Measurements from ENCODE around the gene AGTPBP1. TPM values are rescaled to one million over a fixed set of nuclear protein-coding genes. Genes with fewer than 3 reads are reported as not detected.

AGTPBP1 gene
- total and polyA plus RNA-seq, 8 donors = 2.9 to 46.1 (median 13.2) TPM

DNA sequence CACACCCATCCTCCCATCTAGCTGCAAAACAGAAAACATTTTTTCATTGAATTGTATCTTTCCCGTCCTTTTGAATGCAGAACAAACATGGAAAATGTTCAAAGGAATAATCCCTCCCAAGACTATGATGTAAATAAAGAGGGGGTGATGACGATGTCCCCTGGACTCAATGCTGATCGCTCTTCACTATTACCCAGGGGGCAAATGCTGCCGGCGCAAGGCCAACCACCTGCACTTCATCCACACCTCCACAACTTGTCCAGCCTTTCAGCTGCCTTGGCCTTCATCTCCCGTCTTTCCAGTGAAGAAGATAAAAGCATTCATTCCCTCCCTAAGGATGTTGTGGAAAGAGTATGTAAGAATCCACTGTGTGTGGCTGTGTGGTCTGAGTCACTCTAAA, 240.3 kb downstream of the AGTPBP1 start:
- Histone ChIP-seq H3K36me3 (no peaks in the 10 kb centered on the region), H3K27ac (no peak overlapping the region), H3K27me3 (no peaks in the 10 kb centered on the region), H3K4me3 (no peak overlapping the region), H3K9me3 (peaks cover 0 to 16% (median 12%) of the 10 kb centered on the region in 4 donors), H3K4me1 (no peaks in the 10 kb centered on the region)
- no peak for TF ChIP-seq EP300 (IDR thresholded peaks at IDR 0.05)
- WGBS, 5 donors = 76 to 85% (median 81%) methylated on average over 6 of the region's 6 CpGs
- no peak for DNase-seq
- intact Hi-C loops (cut with DNase I; ENCODE audit: low total_unique reads) = no loop called here

Other genes with a start within 250 kb of the AGTPBP1 start
- gene NAA35, start 199.2 kb upstream of the AGTPBP1 start, total RNA-seq = 10 to 100 TPM in 4 of 5 donors, 1 to 10 TPM in 1; 8.8 to 67.0 (median 21.9) TPM
- gene NAA35, start 199.2 kb upstream of the AGTPBP1 start, polyA plus RNA-seq = 1 to 10 TPM; 6.0 to 9.8 (median 6.6) TPM